ENCODE measurements around the gene EYS.
"Not testable (repeated sequence)": the region's sequence is repeated elsewhere in the genome, so short reads cannot be mapped to it uniquely, and the experiment has no call there.

EYS gene

DNA sequence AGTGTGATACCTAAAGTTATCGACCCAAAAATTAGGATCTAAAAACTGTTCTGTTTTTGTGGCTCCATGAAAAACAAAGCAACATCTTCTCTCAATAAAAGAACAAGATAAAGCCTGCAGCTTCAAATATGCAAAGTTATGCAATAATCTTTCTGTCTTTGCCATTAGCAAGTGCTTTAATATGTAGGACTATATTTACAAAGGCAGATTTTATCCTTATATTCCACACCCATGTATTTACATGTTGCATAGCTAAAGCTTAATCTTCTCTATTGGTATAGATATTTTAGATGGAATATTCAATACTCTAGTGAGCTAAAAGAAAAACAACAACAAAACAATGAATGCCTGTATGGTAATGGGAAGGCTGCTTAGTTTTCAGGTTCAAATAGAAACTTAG lies 1443.2 kb downstream of the EYS start:
- no peak for DNase-seq

DNA sequence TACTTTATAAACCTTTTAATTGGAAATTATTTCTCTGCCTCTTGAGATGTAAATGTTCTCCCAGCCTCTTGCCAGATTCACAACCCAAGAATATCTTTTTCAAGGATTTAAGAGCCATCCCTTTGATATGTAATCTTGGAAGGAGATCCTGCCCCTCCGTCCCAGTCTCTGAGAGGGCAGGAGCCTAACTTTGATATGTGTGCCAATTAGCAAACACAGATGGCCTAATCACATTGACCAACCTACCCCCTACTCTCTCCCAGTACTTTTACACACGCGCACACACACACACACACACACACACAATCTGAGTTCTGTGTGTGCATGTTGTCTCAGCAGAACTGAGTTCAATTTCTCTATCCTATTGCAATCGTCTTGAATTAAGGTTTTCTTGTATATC lies 1447.7 kb downstream of the EYS start:
- DNase-seq, result no peak

DNA sequence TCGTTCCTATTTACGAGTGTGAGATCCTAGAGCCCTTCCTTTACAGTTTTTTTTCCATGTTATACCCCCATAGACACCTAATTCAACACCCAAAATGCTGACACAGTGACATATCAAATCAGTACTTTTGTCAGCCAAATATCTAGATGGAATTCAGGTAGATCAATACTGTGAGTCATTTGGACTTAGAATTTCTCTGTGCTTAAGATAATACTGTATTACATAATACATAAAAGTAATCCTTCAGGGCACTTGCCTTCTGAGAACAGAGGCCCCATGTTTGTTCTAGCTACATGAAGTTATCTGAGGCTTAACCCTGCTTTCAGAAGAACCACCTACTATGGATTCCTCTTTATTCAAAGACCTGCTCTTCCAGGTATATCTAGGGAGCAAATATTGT lies 1448.3 kb downstream of the EYS start:
- no peak for DNase-seq

DNA sequence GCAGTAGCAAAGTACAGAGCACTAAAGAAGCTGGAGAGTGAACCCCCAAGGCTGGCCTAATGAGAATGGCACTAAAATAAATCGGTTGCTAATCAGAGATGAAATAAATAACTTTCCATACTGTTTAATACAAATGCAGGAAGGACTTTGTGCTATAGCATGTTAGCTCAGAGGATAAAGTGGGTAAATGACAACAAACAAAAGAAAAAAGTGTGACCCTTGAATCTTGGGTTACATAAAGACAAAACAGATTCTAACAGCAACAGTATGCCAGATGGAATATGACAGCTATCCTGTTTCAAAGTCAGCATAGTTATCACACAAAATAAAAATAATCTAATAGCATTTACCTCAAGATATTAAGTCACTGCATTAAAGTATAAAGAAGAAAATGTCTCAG lies 1448.7 kb downstream of the EYS start:
- DNase-seq, result no peak

GRCh38 chr6:64257586-64257985 lies 1449.4 kb downstream of the EYS start:
- no peak for DNase-seq

DNA sequence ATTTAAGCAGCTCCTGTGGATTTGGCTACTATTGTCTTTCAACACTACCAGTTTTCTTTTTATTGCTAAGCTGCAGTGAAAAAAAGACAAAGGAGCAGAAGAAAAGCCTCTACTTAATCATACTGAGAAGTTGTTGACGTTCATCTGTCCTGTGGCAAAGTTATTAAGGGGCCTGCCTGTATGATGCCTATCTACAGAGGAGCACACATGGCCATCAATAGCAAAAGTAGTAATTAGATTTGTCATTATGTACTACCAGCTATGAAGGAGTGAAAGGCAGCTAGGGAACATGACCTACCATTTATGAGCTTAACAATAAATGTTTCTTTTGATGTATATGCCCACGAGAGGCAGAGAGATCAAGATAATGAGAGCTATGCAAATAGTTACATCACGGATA lies 1450.5 kb downstream of the EYS start:
- no peak for DNase-seq

- DNase-seq, result no peak
Observed at GRCh38 chr6:64255000-64255399, 1452.0 kb downstream of the EYS start.

GRCh38 chr6:64254558-64254957 lies 1452.5 kb downstream of the EYS start:
- no peak for DNase-seq

DNA sequence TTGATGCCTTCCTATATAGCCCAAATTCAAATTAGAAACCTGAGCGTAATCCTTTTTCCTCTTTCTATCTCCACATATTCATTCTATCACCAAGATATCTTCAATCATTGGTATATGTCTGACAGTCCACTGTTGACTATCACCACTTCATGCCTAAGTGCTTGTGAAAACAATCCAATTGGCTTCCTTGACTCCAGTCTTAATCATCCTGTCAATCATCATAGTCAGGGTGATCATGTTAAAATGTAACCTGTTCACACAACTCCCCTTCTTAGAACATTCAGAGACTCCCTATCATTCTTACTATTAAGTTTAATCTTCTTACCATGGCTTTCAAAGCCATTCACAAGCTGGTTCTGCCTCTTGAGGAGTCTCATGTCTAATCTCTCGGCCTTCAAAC lies 1454.8 kb downstream of the EYS start:
- DNase-seq, result no peak

DNA sequence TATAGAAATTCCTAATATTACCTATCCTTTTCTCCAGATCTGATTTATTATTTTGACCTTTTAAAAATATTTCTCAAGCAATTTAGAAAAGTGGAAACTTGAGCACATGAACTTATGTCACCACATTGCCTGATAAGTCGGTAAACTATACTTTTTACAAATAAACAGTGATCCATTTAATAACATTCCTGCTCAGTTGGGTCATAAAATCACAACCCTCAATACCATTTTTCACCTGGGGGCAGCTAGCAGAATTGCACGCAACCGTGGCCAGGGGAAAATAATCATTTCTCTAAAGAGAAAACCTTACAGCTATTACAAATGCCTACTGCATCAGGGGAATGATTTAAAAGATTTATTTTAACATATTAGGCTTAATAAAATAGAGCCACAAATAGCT lies 1456.9 kb downstream of the EYS start:
- DNase-seq, result no peak

GRCh38 chr6:64249115-64249514 lies 1457.9 kb downstream of the EYS start:
- DNase-seq, result no peak

DNA sequence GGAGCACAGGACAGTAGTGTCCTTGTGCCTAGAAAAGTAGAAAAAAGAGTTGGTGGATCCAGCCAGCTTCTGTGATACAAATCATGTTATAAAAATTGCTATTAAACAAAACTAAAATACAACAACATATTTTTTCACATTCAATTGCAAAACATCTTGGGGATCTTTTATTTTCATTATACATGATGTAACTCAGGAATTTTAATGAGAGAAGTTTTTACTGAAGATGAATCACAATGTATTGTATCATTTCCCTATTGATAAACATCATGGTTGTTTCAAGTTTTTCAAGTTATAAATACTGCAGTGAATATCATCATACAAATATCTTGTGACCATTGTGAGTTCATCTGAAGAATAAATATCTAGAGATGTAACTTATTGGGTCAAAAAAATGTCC lies 1463.4 kb downstream of the EYS start:
- DNase-seq, result no peak

DNA sequence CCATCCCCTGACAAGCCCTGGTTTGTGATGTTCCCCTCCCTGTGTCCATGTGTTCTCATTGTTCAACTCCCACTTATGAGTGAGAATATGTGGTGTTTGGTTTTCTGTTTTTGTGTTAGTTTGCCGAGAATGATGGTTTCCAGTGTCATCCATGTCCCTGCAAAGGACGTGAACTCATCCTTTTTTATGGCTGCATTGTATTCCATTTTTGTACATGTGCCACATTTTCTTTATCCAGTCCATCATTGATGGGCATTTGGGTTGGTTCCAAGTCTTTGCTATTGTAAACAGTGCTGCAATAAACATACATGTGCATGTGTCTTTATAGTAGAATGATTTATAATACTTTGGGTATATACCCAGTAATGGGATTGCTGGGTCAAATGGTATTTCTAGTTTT lies 1468.1 kb downstream of the EYS start:
- DNase-seq, result not testable (repeated sequence)

- DNase-seq, result no peak
Observed at GRCh38 chr6:64238071-64238470, 1469.0 kb downstream of the EYS start.

GRCh38 chr6:64233746-64234145 lies 1473.3 kb downstream of the EYS start:
- no peak for DNase-seq

GRCh38 chr6:64231928-64232327 lies 1475.1 kb downstream of the EYS start:
- no peak for DNase-seq

GRCh38 chr6:64230530-64230929 lies 1476.5 kb downstream of the EYS start:
- DNase-seq, result no peak

DNA sequence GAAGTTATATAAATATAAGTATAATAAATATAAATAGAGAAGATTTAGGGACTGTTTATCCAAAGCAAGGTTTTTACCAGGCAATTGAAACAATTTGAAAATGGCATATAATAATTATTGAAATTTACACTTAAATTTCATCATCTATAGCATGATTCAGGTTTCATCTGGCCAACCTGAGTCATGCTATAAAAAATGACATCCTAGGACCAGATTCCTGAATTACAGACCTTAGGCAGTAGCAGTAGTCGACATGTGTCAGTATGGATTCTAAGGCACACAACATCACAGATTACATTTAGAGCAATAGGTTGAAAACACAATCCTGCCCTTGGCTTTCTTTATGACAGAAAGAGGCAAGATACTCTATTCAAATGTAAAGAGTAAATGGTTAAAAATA lies 1479.2 kb downstream of the EYS start:
- no peak for DNase-seq

DNA sequence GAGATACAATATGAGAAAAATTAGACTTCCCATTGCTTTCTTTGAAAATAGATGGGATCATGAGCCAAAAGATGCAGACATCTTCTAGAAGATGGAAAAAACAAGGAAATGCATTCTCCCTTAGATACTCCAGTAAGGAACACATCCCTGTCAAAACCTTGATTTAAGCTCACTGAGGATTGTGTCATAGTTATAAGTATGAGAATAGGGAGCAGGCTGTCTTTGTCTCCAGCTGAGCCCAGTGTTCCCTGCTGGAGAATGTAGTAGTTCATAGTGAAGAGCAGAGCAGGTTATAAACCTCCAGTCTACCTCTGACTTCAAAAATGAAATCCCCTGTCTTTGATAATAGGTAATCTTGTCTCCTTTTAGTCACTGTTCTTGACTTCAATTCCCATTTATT lies 1481.5 kb downstream of the EYS start:
- DNase-seq, result no peak

- DNase-seq, result no peak
Observed at GRCh38 chr6:64224819-64225218, 1482.2 kb downstream of the EYS start.

DNA sequence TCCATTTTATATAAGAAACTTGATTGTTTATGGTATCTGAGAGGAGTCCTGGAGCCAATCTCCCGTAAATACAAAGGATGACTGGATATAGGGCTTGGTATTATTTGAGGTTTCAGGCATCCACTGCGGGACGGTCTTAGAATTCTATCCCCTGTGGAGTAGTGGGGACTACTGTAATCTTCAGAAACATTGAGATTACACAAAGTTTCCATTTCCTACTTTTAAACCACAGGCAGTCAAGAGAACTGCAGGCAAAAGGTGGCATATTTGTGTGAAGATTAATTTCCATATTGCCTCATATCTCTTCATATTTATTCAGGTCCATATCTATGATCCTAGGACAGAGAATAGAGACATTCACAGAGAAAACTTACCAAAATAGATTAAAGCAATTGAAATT lies 1485.2 kb downstream of the EYS start:
- no peak for DNase-seq

GRCh38 chr6:64220801-64221200 lies 1486.2 kb downstream of the EYS start:
- DNase-seq, result no peak

DNA sequence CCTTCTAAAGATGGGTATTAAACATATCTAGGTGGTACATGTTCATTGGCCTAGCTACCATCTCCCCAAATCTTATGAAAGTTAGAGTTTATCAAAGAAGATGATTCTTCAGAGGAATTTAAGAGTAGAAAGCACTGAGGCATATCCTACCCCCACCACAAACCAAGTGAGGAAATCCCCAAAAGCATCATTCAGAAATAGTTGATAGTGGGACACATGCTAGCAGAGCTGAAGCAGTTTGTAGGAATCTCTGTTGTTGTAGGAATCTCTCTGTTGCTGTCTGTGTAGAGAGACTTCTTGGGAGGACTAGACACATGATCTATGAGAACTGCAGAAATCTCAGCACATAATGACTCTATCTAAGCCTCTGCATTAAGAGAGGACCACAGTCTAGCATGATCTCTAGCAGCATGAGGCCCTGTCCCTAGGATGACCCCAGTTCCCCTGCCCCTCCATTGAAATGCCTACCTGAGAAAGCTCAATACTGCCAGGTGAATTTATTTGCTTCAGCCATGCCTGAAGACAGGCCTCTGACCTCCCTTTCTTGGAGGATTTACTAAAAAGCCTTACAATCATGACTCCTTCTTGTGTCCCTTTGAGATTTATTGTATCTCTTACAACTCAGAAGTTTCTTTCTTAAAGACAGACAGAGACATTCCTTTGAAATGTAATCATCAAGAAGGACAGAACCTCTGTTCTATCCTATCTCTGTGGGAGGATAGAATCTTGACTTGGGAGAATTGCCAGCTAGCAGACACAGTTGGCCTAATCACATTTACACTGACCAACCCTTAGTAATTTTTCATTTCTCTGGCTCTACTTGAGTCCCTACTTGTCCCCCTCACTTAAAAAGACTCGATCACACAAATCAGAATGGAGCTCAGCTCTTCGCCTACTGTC lies 1489.1 kb downstream of the EYS start:
- DNase-seq, result no peak

GRCh38 chr6:64214373-64214772 lies 1492.7 kb downstream of the EYS start:
- DNase-seq, result no peak

- no peak for DNase-seq
Observed at GRCh38 chr6:64213697-64214096, 1493.3 kb downstream of the EYS start.

Data from stimulated activated CD4-positive, alpha-beta T cell treated with anti-CD3 and anti-CD28 coated beads, Interleukin-4, amount 100 ng/mL, for 1 hour (primary cell).